H54 (cell line): ENCODE measurements around the gene RMND1.
"Not testable (repeated sequence)": the region's sequence is repeated elsewhere in the genome, so short reads cannot be mapped to it uniquely, and the experiment has no call there.

Experiments used
- DNase-seq: peaks from one replicate; pipeline ENCODE4 v3.0.0; 2011; ENCODE audit warnings: low spot score, mixed read lengths; ENCODE audit not compliant: insufficient read length
- FAIRE-seq: peaks from 3 replicates; lab custom pipeline; 2011; peaks lifted over from hg19 to GRCh38; lab: Jason Lieb, UNC
- POLR2A ChIP-seq: IDR thresholded peaks from 2 replicates; pipeline ENCODE4 v1.6.1; 2011; ENCODE audit warnings: low read depth, mild to moderate bottlenecking, low read length

The RMND1 gene

DNA sequence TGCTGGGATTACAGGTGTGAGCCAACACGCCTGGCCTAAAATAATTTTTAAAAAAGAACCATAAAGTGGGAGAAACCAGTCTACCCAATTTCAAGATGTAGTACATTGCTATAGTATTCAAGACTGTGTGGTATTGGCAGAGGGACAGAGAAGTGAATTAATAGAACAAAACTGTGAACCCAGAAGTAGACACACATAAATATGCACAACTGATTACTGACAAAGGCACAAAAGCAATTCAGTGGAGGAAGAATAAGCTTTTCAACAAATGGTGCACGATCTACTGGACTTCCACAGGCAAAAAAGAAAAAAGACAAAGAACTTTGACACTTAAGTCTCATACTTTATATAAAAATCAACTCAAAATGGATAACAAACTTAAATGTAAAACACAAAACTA is 76.1 kb downstream of the RMND1 start:
- TF ChIP-seq POLR2A = no peak
- DNase-seq = no peak
- FAIRE-seq = no peak

DNA sequence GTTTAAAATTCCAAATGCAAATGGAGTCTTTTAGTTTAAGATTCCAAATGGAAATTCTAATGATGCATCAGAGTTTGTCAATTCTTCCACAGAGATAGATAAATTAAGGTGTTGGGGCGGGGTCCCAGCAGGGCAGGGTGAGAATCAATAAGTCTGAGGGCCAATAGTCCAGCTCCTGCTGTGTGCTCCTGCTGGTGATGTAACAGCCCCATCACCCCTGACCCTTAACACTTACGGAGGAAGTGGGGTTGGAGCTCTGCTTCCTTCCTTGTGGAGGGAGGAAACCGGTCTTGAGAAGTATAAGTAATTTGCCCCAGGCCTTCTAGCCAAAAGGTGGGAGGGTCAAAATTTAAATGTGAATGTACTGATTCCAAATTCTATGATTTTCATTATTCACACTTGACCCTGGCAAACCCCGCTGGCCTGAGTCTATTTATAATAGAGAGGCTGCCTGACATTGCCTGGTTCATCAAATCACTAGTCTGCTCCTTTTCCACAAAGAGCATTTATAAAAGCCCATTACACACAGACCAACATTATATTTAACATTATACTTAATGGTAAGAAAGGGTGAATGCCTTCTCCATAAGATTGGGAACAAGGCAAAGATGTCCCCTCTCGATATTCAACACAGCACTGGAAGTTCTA is 77.8 kb downstream of the RMND1 start:
- FAIRE-seq (no peak), DNase-seq (no peak)
- no peak for TF ChIP-seq POLR2A

GRCh38 chr6:151372164-151372563 is 79.8 kb downstream of the RMND1 start:
- FAIRE-seq (no peak), DNase-seq (no peak)
- no peak for TF ChIP-seq POLR2A

- no peak for TF ChIP-seq POLR2A
- no peak for DNase-seq
- no peak for FAIRE-seq
Measured at GRCh38 chr6:151370509-151371078, 81.3 kb downstream of the RMND1 start.

GRCh38 chr6:151365233-151365632 is 86.7 kb downstream of the RMND1 start:
- no peak for TF ChIP-seq POLR2A
- FAIRE-seq (no peak), DNase-seq (no peak)

DNA sequence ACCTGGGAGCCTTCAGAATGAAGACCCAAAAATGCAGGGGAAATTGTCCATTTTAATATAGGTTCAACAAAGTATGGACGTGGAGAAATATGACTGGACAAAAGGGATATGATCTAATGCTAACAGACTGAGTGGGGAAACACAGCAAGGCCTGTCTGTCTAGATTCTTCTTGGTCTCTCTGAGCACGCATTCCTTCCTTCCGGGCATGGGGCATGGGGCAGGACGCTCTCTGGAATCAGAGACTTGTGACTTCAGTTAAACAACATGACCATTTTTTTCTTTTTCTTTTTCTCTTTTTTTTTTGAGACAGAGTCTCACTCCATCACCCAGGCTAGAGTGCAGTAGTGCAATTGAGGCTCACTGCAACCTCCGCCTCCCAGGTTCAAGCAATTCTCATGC is 92.4 kb downstream of the RMND1 start:
- no peak for TF ChIP-seq POLR2A
- DNase-seq (no peak), FAIRE-seq (no peak)

- no peak for DNase-seq
- FAIRE-seq = no peak
- no peak for TF ChIP-seq POLR2A
Measured at GRCh38 chr6:151358475-151358874, 93.5 kb downstream of the RMND1 start.

GRCh38 chr6:151357758-151358436 is 94.0 kb downstream of the RMND1 start:
- FAIRE-seq (no peak), DNase-seq (no peak)
- TF ChIP-seq POLR2A = no peak

- FAIRE-seq, DNase-seq: not testable (repeated sequence)
Measured at GRCh38 chr6:151356983-151357382, 94.9 kb downstream of the RMND1 start.
